Lung (tissue), 12 donors: ENCODE data around the gene ADAMTS14. TPM values are rescaled to one million over a fixed set of nuclear protein-coding genes. Genes with fewer than 3 reads are reported as not detected.

ENCODE experiments used
- ATAC-seq: fragments of 200-7000 bp; cut with Tn5 transposase; one replicate; pipeline ENCODE4 v1.9.1; 2020; ENCODE audit warnings: moderate number of reproducible peaks; ENCODE audit not compliant: insufficient read depth, low FRiP score
- DNase-seq, 3 donors: peaks; one replicate each; pipeline ENCODE4 v3.0.0-alpha.2; 2013 to 2017
- H3K27ac ChIP-seq, 2 donors: one replicate each; pipeline ENCODE4 v1.5.1; 2013; ENCODE audit warnings: mild to moderate bottlenecking in 2 of 2, moderate library complexity in 2 of 2, control low read depth in 1 of 2, inconsistent platforms in 1 of 2, low read depth in 1 of 2, low read length in 1 of 2
- H3K27me3 ChIP-seq, 3 donors: one replicate each; pipeline ENCODE4 v1.5.1; 2013; ENCODE audit warnings: low read length in 2 of 3; ENCODE audit not compliant: control insufficient read depth in 3 of 3, insufficient read depth in 3 of 3
- H3K36me3 ChIP-seq, 4 donors: one replicate each; pipeline ENCODE4 v1.5.1; 2013; ENCODE audit warnings: low read length in 4 of 4, mild to moderate bottlenecking in 1 of 4, moderate library complexity in 1 of 4; ENCODE audit not compliant: control insufficient read depth in 4 of 4, insufficient read depth in 4 of 4
- H3K4me1 ChIP-seq, 5 donors: one replicate each; pipeline ENCODE4 v1.5.1; 2013; ENCODE audit warnings: low read length in 5 of 5, mild to moderate bottlenecking in 2 of 5, moderate library complexity in 1 of 5; ENCODE audit not compliant: control insufficient read depth in 5 of 5, insufficient read depth in 5 of 5
- H3K4me3 ChIP-seq: one replicate; pipeline ENCODE4 v1.5.1; 2013; ENCODE audit warnings: mild to moderate bottlenecking, control low read depth, moderate library complexity
- H3K9ac ChIP-seq, 2 donors: one replicate each; pipeline ENCODE4 v1.5.1; 2013; ENCODE audit warnings: low read length in 2 of 2, control low read depth in 1 of 2; ENCODE audit not compliant: insufficient read depth in 1 of 2
- H3K9me3 ChIP-seq, 4 donors: one replicate each; pipeline ENCODE4 v1.5.1; 2013; ENCODE audit warnings: low read length in 3 of 4, mild to moderate bottlenecking in 1 of 4, moderate library complexity in 1 of 4; ENCODE audit not compliant: control insufficient read depth in 4 of 4, insufficient read depth in 3 of 4
- WGBS, 2 donors: extraction: QIAGEN DNeasy Blood & Tissue Kit; methylation state at CpG; one replicate each; pipeline ENCODE4 v1.1.7; 2013; 5-methylcytosine and 5-hydroxymethylcytosine counted together
- polyA plus RNA-seq, 2 donors: library from polyadenylated mRNA; stranded (reverse); fragments of 200-250 nt; gene quantifications; one replicate each; pipeline ENCODE4 v1.2.1, GENCODE V29; 2013
- total RNA-seq, 2 donors: library from RNA; depleted of rRNA in 1 of 2; stranded (reverse); fragments of >200 nt in 1 of 2; gene quantifications; one replicate each; pipeline ENCODE4 v1.2.1, GENCODE V29; 2014 to 2021
- TF ChIP-seq, protein P1 (sequence below): IDR thresholded peaks from 2 replicates; pipeline ENCODE4 v1.5.1; 2012; ENCODE audit warnings: mild to moderate bottlenecking; ENCODE audit errors: control extremely low read depth, extremely low read depth
- donor health status: control.
- donor health status: control.
- donor health status: Bipolar disorder and iron deficiency.
- donor health status: healthy.
- donor health status: DM: yes; HTN: yes; CAD: no.

The ADAMTS14 gene
- total and polyA plus RNA-seq, 4 donors, result 0.47 to 3.9 (median 1.2) TPM

- no peaks in the 10 kb centered on the region for H3K36me3 ChIP-seq
- H3K27ac ChIP-seq, result no peak overlapping the region
- H3K9ac ChIP-seq, result no peak overlapping the region
- WGBS, 2 donors, result 90 to 99% methylated on average over 7 of the region's 7 CpGs
- TF ChIP-seq, protein P1, sequence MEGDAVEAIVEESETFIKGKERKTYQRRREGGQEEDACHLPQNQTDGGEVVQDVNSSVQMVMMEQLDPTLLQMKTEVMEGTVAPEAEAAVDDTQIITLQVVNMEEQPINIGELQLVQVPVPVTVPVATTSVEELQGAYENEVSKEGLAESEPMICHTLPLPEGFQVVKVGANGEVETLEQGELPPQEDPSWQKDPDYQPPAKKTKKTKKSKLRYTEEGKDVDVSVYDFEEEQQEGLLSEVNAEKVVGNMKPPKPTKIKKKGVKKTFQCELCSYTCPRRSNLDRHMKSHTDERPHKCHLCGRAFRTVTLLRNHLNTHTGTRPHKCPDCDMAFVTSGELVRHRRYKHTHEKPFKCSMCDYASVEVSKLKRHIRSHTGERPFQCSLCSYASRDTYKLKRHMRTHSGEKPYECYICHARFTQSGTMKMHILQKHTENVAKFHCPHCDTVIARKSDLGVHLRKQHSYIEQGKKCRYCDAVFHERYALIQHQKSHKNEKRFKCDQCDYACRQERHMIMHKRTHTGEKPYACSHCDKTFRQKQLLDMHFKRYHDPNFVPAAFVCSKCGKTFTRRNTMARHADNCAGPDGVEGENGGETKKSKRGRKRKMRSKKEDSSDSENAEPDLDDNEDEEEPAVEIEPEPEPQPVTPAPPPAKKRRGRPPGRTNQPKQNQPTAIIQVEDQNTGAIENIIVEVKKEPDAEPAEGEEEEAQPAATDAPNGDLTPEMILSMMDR, result no peak
- no peak overlapping the region for H3K4me3 ChIP-seq
- no peak for DNase-seq
- H3K4me1 ChIP-seq, result peaks cover 0 to 6% (median 0%) of the 10 kb centered on the region in 5 donors
- no peaks in the 10 kb centered on the region for H3K9me3 ChIP-seq
- H3K27me3 ChIP-seq, result no peaks in the 10 kb centered on the region
- no peak for ATAC-seq
Measured at GRCh38 chr10:70752571-70752970, 80.3 kb downstream of the ADAMTS14 start.

DNA sequence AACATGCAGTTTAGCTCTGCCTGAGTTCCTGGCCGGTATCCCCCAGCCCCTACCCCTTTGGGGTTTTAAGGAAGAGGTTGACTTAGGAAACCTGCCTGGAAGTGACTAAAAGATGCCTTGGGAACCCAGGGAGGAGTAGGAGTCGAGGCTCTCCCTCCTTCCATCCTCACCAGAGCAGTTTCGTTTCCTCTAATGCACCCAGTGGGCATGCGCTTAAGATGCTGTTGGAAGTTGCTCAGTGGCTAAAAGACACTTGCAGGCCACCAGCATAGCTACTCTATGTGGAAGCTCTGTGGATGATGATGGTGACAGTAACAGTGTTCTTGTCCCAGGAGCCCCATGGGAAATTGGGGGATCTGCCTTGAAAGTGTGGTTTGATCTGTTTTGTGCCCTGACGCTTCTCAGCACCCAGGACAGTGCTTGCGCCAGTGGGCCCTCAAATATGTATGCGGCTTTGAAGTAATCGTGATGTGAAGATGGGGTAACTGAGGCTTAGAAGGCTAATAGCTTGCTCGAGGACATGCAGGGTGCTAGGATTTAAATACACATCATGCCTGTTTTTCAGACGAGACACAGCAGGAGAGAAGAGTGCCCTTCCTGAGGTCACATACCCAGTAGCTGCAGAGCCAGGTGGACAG lies 80.8 kb downstream of the ADAMTS14 start:
- no peak overlapping the region for H3K9ac ChIP-seq
- H3K9me3 ChIP-seq, result no peaks in the 10 kb centered on the region
- no peak for DNase-seq
- no peaks in the 10 kb centered on the region for H3K36me3 ChIP-seq
- no peak for ATAC-seq
- no peak overlapping the region for H3K27ac ChIP-seq
- TF ChIP-seq, protein P1, result no peak
- WGBS, 2 donors, result 87 to 88% methylated on average over 10 of the region's 10 CpGs
- no peaks in the 10 kb centered on the region for H3K27me3 ChIP-seq
- no peak overlapping the region for H3K4me3 ChIP-seq
- H3K4me1 ChIP-seq, result peaks cover 0 to 6% (median 0%) of the 10 kb centered on the region in 5 donors

- Histone ChIP-seq H3K9me3 (no peaks in the 10 kb centered on the region), H3K36me3 (no peaks in the 10 kb centered on the region), H3K27ac (no peak overlapping the region), H3K4me3 (no peak overlapping the region), H3K27me3 (no peaks in the 10 kb centered on the region), H3K4me1 (peaks cover 0 to 6% (median 0%) of the 10 kb centered on the region in 5 donors), H3K9ac (no peak overlapping the region)
- TF ChIP-seq, protein P1, result no peak
- ATAC-seq (no peak), DNase-seq (no peak)
- 67 to 79% methylated on average over 15 of the region's 15 CpGs for WGBS, 2 donors
Measured at GRCh38 chr10:70753841-70754621, 81.7 kb downstream of the ADAMTS14 start.
